Activated effector memory CD4-positive, alpha-beta T cell treated with Interleukin-2 at 50 U/mL for 16 hours (primary cell): ENCODE data around the gene TMEM163.
"Not testable (repeated sequence)": the region's sequence is repeated elsewhere in the genome, so short reads cannot be mapped to it uniquely, and the experiment has no call there.

Experiments used
- DNase-seq: peaks from one replicate; pipeline ENCODE4 v3.0.0-alpha.2; 2020

Gene TMEM163

DNA sequence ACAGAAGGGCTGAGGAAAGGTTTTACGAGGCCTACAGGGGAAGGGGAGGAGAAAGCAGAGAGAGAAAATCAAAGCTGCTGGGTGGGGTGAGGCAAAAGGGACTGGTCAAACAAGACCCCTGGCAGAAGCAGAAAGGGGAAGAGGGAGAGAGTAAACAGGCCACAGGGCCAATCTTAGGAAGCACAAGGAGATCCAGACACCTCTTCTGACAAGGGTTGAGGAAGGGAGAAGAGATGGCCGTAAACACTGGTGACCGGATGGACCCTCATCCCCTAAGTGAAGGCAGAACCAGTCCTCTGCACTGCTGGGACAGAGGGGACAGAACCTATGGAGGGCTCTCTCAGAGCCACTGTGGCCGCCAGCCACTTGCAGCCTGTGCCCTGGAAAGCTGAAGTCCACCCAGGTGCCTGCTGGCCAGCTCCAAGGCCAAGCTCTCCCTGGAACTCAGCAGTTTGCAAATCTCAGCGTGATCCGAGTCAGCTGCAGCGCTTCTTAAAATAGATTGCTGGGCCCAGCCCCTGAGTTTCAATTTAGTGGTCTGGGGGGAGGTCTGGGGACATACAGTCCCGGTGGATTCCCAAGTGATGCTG, 108.8 kb downstream of the TMEM163 start:
- no peak for DNase-seq

DNA sequence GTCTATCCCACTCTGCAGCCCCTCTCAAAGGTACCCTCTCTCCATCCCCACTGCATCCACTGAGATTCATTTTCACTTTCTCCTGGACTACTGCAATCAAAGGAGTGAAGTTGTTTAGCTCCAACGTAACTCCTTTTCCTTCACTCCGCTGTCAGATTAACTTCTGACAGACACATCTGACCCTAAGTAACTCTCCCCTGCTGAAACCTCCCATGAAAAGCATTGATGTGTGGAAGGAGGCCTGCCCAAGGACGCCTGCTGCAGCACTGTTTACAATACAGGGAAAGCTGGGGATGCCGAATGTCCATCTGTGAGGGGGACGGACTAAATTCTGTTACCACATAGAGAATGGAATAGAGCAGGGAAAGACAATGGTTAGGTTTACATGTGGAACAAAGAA, 114.8 kb downstream of the TMEM163 start:
- no peak for DNase-seq

DNA sequence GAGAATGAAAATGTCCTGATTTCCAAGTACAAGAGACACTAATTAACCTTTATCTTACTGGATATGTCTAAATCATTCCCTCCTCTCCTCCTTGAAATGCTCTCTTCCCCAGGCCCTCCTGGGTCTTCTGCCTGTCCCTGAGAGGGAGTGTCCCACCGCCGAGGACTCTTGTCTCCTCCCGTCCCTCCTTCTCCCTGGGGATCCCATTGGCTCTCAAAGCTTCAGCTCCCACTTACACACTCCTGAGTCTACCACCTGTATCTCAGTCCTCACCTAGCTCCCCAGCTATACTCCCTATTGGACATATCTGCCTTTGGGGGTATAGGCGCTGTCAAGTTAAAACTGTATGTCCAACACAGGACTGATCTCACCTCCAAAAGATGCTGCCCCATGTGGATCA, 116.1 kb downstream of the TMEM163 start:
- DNase-seq: no peak

DNA sequence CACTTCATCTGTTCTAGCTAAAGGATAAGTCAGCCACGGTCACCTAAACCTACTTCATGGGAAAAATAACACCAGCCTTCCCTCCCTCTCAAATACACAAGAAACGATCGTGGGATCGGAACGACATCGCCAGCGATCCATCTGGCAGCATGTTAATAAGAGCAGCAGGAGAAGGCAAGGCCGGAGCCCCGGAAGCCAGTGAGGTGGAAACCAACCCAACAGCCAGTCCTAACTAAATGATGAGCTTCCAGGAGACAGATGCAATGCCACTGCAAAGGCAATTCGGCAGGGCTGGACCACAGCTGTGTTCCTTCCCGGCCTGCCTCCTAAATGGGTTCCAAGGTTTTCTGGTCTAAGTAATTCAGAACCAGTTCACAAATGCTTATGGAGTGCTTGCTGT, 117.5 kb downstream of the TMEM163 start:
- DNase-seq: no peak

DNA sequence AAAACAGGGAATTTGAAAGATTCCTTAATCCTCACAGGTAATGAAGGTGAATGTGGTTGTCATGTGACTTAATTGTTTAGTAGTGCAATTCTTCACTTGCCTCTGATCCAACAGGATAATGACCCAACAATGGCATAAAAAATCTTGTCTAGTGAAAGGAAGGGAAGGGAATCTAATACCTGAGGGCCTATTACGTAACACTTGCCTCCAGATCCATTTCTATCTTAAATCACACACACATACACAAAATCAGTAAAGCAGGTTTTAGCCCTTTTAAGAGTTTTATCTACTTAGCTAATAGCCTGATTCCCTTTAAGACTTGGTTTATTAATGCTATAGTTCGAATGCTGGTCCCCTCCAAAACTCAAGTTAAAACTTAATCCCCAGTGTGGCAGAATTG, 118.6 kb downstream of the TMEM163 start:
- DNase-seq: no peak

DNA sequence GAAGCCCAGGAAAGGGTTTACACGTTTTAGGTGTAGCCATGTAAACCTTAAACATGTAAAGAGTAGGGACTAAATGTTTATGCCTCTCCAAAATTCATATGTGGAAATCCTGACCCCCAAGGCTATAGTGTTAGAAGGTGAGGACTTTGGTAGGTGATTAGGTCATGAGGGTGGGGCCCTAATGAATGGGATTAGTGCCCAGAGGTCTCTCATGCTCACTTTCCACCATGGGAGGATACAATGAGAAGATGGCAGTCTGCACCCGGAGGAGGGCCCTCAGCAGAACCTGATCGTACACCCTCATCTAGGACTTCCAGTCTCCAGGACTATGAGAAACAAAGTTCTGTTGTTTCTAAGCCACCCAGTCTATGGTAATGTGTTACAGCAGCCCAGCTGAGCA, 119.6 kb downstream of the TMEM163 start:
- DNase-seq: no peak

DNA sequence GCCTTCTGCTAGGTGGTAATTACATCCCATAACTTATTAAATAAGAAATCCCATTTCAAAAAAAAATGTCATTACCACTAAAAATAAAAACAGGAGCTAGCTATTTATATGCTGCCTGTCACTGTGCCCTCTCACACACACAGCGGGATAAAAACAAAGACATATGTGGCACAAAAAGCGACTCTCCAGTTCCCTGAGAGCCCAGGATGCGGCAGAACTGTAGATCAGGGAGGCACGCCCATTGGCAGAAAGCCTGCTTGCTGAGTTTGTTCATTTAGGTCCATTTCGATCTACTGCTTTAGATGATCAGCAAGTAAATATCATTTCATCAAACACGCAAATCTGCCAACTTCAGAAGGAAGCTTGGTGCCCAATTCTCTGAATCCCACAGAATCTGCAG, 124.4 kb downstream of the TMEM163 start:
- no peak for DNase-seq

DNA sequence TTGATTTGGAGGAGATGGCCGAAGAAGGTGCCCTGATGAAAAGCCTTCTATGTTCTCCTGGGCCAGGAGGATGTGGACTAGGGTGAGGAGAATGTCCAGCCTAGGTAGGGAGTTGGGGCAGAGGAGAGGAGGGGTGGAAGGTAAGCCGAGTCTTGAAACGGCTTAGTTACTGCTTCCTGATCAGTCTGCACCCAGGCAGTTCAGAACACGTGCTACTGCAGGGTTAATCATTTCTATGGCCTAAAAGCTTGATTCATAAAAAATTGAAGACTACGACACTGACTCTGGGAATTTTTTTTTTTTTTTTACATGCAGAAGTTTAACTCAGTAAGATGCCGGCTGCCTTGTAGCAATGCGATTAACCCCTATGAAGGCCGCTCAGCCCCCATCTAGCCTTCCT, 125.3 kb downstream of the TMEM163 start:
- no peak for DNase-seq

DNA sequence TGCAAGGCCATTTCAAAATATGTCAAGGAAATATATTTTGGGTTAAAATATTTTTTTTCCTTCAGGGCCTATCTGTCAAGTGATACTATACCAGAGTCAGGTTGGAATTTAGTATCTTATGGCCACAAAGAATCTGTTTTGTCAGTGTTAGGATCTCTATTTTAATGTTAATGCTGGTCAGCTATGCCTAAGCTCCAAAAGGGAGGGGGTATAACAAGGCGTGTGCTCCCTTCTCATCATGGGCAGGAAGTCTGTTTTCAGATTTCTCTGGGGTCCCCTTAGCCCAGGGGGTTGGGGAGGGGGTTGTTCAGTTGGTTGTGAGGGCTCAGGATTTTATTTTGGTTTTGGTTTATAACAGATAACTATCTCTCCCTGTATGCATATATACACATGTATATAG, 126.4 kb downstream of the TMEM163 start:
- DNase-seq: no peak

DNA sequence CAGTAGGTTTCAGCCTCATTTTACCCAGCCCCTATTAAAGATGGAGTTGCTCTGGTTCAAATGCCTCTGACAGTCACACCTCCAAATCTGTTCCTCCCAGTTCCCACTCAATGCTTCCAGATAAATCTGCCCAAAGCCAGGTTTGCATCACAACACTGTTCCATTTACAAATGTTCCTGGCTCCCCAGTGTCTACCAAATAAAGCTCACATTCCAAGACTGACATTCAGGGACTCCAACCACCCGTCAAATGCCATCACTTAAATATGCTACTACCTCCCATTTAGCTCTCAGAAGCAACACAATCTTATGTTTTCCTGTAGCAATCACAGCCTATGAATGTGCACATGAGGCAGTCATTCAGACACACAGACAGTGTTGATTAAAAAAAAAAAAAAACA, 127.3 kb downstream of the TMEM163 start:
- no peak for DNase-seq

DNA sequence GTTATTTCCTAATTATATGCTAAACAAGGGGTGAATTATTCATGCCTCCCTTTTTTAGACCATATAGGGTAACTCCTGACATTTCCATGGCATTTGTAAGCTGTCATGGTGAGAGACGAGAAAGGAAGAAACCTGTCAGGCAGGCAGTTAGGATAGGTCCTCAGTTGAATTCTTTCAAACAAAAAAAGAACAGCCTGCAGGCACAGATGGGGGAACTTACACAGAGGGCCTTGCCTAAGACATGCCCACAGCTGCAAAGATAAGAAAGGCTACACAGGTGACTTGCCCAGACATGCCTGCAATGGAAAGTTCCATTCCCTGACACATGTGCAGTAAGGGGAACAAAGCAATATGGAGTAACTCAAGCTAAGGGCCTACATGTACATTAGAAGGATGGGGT, 128.1 kb downstream of the TMEM163 start:
- DNase-seq: no peak

DNA sequence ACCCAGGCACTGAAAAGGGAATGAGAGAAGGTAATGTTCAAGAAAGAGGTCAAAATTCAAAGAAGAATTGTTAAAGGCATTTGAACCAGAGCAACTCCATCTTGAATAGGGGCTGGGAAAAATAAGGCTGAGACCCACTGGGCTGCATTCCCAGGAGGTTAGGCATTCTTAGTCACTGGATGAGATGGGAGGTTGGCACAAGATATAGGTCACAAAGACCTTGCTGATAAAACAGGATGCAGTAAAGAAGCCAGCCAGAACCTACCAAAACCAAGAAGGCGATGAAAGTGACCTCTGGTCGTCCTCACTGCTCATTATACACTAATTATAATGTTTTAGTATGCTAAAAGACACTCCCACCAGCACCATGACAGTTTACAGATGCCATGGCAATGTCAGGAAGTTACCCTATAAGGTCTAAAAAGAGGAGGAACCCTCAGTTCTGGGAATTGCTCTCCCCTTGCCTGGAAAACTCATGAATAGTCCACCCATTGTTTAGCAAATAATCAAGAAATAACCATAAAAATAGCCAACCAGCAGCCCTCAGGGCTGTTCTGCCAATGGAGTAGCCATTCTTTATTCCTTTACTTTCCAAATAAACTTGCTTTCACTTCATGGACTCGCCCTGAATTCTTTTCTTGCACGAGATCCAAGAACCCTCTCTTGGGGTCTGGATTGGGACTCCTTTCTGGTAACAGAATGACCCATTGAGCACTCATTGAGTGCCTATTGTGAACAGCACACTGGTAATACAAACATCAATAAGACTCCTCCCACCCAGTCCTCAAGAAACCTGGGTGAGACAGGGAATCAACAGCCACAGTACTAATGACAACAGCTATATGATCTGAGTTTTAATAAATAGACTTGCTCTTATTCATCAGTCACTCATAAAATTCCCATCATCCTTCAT, 129.4 kb downstream of the TMEM163 start:
- DNase-seq: not testable (repeated sequence)

DNA sequence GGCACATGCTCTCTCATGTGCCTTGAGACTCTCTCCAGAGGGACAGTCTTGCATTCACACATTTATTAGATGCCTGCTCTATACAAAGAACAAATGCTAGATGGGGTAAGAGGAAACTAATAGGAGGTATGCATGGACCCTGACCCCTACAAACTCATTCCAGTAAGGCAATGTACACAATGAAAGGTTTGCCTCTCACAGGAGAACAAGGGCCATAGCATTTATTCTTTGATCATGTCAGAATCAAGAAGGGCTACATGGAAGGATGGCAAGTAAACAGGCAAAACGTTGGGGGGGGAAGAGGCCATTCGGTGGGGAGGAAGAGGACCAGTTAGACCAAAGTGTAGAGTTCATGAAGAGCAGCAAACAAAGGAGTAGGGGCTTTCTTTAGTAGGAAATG, 130.2 kb downstream of the TMEM163 start:
- no peak for DNase-seq

DNA sequence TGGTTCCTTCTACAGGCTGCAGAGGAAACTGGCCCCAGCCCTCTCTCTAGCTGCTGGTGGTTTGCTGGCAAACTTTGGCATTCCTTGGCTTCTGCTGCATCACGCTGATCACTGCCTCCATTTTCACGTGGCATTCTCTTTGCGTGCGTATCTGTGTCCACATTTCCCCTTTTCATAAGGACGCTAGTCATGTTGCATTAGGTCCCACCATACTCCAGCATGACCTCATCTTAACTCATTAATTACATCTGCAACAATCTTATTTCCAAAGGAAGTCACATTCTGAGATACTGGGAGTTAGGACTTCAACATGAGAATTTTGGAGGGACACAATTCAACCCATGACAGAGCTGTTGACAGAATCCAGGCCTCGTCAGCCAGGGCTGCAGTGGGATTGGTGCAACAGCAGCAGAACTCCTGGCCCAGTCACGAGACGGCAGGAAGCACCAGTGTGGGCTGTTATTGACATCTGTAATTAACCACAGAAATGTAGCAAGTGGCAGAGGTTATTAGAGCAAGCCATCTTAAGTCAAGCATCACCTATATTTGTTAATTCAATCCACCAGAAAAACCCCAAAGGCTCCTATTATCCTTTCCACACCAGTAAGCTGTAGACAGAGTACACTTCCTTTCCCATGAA, 132.4 kb downstream of the TMEM163 start:
- no peak for DNase-seq

DNA sequence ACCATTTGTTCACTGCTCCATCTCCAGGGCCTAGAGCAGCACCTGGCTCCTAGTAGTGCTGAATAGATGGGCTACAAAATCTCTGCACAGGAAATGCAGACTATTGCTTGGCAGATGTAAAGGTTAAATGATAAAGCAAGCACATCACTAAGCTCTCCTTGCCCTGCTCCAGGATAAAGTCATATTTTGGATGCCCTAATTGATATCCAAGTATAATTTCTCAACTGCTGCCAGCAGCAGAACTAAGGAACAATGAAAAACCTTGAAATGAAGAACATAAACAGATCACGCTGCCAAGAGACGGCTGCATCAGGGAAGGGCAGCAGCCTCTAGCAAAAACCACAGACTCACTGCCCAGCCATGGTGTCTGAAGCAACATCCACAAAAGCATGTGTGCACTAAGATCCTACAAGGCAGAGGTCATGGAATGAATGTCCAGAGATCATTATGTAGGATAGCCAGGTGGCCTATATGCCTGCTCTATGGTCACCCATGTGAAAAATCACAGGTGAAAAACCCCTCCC, 134.7 kb downstream of the TMEM163 start:
- no peak for DNase-seq

DNA sequence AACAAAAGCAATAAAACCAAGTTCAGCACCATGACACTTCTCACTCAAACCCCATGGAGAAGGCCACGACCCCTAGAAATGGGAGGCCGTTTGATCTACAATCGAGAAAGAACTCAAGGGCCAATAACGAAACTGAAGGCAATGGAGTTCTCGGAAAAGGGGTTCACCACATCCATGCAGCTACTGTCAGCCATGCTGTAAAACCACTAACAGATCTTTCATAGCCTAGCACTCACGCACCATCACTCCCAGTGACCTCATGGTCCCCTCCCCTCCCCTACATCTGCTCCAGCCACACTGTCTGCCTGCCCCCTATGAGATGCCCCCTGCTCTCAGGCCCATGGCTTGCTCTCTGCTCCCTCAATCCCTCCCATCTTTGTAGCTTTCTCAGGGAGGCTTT, 135.3 kb downstream of the TMEM163 start:
- no peak for DNase-seq

DNA sequence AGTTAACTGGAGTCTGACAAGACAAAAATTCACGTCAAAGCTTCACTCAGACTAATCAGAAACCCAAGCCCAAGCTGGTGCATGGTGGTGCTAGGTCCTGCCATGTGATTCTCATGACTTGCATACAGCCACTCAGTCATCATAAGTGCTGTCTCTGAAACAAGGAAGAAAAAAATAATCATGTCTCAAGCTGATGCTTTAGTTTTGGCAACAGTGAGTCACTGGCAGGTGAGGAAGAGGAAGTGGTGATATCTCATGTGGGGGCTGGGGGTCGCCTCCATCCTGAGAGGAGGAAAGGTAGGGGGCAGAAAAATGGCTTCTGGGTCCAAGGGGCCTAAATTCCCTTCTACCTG, 136.3 kb downstream of the TMEM163 start:
- DNase-seq: no peak

DNA sequence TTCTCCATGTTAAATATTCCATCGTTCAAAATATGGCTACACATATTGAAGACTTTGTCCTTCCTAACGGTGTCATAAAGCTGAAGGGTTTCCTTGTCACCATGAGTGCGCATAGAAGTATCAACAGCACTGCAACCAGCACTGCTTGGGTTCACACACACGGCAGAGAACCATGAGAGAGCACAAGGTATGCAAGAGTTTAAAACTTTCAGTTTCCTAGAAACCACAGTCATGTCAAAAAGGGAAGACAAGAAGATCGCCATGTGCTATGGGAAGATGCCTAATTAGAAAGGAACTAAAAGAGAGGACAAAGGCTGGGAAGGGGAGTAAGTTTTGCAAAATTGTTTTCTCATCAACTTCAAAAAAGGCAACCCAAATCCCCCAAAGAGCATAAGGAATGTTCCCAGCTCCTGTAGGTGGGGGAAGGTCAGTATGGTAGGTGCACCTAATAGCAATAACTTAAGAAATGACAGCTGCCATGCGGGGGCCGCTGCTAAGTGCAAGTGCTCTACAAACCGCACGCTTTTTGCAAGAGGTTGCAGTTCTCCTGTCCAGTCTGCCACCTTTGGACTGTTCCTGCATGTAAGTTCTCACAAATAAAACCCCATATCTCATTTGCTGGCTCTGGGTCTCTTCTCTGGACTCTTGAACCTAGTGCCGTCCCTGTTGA, 136.8 kb downstream of the TMEM163 start:
- DNase-seq: no peak

DNA sequence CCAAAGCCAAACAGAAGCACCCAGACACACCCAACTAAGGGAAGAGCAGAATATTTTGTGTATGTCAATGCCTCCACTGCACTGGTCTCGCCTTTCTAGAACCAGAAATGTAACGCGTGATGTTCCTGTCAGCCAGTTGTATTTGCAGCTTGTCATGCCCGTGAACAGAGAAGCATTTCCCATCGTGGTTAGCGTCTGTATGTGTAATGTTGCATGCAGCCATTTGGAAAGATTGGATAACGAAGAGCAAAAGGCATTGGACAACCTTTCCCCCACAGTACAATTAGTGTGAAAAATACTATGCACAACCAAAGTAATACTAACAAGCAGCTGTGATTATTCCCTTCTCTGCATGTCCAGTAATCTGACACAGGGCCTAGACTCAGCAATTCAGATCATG, 140.5 kb downstream of the TMEM163 start:
- DNase-seq: no peak

DNA sequence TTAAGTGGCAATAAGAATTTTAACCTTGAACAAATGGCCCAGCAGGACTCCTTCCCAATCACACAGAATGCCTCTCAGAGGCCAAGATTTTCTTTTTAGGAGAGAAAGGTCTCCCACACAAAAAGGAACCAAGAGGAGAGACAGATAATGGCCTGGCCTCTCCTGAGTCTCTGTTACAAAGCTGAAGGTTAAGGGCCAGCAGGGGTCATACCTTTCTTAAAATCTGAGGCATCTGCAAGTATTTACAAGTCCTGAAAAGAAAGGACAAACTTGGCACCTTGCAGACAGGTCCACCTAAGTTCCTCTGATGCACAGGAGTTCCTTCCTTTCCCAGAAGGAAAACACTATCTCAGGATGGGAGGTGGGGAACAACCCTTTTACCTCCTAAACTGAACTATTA, 142.3 kb downstream of the TMEM163 start:
- DNase-seq: no peak

DNA sequence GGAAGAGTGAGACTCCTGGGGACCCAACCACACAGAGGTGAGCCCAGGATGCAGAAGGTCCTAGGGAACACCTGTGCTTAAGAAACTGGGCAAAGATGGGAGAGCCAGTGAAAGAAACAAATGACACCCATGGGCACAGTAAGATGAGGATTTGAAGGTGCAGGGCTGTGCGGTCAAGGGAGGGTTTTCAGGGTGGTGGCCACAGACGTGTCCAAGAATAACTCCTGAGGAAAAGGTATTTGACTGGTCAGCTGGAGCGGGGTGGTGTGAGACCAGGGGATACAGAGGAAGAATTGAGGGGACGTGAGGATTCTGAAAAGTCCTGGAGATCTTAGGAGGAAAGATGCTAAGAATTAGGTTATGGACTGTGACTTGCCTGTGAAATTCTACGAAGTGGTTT, 142.9 kb downstream of the TMEM163 start:
- no peak for DNase-seq

DNA sequence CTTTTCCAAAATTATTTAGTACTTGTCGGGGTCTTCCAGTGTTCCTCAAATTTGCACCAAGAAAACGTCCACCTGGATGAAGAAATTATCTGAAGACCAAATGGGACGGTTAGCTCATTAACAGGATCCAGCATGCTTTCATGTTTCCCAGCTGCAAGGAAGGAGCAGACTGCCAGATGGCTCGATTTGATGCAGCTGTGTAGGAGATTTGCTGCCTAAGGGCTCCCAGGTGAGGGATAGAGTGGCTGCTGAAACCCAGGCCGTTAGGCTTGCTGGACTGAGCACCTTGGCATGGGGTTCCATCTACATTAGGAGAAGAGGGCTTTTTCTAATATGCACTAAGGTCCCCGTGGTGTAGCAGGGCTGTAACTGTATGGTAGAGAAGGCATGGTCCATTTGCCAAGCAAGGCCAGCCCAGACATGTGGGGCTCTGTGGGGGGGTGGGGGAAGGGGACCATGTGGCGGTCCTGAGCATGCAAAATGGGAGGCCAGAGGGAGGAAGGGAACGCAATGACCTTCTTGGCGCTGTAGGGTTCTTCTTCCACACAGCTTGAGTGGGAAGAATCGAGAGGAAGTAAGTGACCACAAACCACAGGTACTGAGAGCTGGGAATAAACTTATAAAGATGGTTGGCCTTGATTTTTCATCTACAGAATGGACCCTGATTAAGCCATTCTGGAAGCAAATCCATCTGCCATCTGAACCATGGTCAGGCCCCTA, 144.0 kb downstream of the TMEM163 start:
- DNase-seq: no peak

DNA sequence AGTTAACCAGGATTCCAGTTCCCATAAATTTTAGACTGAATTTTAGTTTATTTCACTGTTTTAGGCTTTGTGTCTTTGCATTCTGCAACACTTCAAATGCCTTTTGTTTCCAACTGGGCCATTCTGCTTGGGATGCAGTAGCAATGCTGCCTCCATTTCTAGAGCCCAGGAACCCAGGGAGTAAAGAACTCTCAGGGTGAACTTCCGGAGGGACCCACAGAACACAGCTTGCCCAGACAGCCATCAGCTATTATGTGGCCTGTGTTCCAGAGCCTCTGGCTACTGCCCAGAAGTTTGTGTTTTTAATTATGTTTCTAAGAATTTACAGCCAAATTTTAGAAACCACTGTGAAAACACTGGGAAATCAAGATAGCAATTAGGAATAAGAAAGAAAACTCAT, 145.1 kb downstream of the TMEM163 start:
- DNase-seq: no peak
